ENCODE data around the gene FABP3.

Gene FABP3

GRCh38 chr1:31366796-31367195 lies 6.1 kb downstream of the FABP3 start:
- no peak for TF ChIP-seq CTCF (IDR thresholded peaks at IDR 0.05; ENCODE audit: low read depth, low read length, missing control alignments)
- no peak for DNase-seq (ENCODE audit: extremely low read depth, low read depth)
- no peak overlapping the region for H3K4me3 ChIP-seq (replicated peaks; ENCODE audit: low read depth, low read length)

- TF ChIP-seq CTCF (IDR thresholded peaks at IDR 0.05; ENCODE audit: low read depth, low read length, missing control alignments), result no peak
- DNase-seq (ENCODE audit: extremely low read depth, low read depth), result no peak
Measured at GRCh38 chr1:31364561-31365250, 8.2 kb downstream of the FABP3 start.

GRCh38 chr1:31362032-31362431 lies 10.8 kb downstream of the FABP3 start:
- TF ChIP-seq CTCF (IDR thresholded peaks at IDR 0.05; ENCODE audit: low read depth, low read length, missing control alignments), result no peak
- DNase-seq (ENCODE audit: extremely low read depth, low read depth), result no peak

More at GRCh38 chr1:31364561-31365250, 8.2 kb downstream of the FABP3 start:
- H3K4me3 ChIP-seq (replicated peaks; ENCODE audit: low read depth, low read length), result no peak overlapping the region

GRCh38 chr1:31361607-31362006 lies 11.3 kb downstream of the FABP3 start:
- no peak for DNase-seq (ENCODE audit: extremely low read depth, low read depth)
- no peak overlapping the region for H3K4me3 ChIP-seq (replicated peaks; ENCODE audit: low read depth, low read length)
- TF ChIP-seq CTCF (IDR thresholded peaks at IDR 0.05; ENCODE audit: low read depth, low read length, missing control alignments), result no peak

More at GRCh38 chr1:31362032-31362431, 10.8 kb downstream of the FABP3 start:
- H3K4me3 ChIP-seq (replicated peaks; ENCODE audit: low read depth, low read length), result no peak overlapping the region

GRCh38 chr1:31356427-31356826 lies 16.4 kb downstream of the FABP3 start:
- H3K4me3 ChIP-seq (replicated peaks; ENCODE audit: low read depth, low read length), result no peak overlapping the region
- TF ChIP-seq CTCF (IDR thresholded peaks at IDR 0.05; ENCODE audit: low read depth, low read length, missing control alignments), result no peak
- no peak for DNase-seq (ENCODE audit: extremely low read depth, low read depth)

GRCh38 chr1:31354283-31354682 lies 18.6 kb downstream of the FABP3 start:
- no peak for TF ChIP-seq CTCF (IDR thresholded peaks at IDR 0.05; ENCODE audit: low read depth, low read length, missing control alignments)
- DNase-seq (ENCODE audit: extremely low read depth, low read depth), result no peak
- H3K4me3 ChIP-seq (replicated peaks; ENCODE audit: low read depth, low read length), result no peak overlapping the region

- DNase-seq (ENCODE audit: extremely low read depth, low read depth), result no peak
Measured at GRCh38 chr1:31348449-31348848, 24.4 kb downstream of the FABP3 start.

More at GRCh38 chr1:31348449-31348848, 24.4 kb downstream of the FABP3 start:
- no peak for TF ChIP-seq CTCF (IDR thresholded peaks at IDR 0.05; ENCODE audit: low read depth, low read length, missing control alignments)
- no peak overlapping the region for H3K4me3 ChIP-seq (replicated peaks; ENCODE audit: low read depth, low read length)
